SK-N-MC (cell line): Measurements from ENCODE around the gene KIF18A.

Experiments used
- DNase-seq: peaks from one replicate; pipeline ENCODE4 v3.0.0-alpha.2; 2011; ENCODE audit warnings: low read depth, low spot score
- H3K27ac ChIP-seq: fragments of 200-600 bp; sonication (generic); 2 replicates; pipeline ENCODE4 v1.5.1; 2016; ENCODE audit warnings: mixed run types
- H3K36me3 ChIP-seq: fragments of 200-600 bp; sonication (generic); 2 replicates; pipeline ENCODE4 v1.6.1; 2017; ENCODE audit warnings: antibody characterized with exemption, low read length, mixed read lengths; ENCODE audit not compliant: insufficient read depth
- H3K4me3 ChIP-seq: fragments of 200-600 bp; sonication (generic); 2 replicates; pipeline ENCODE4 v1.5.1; 2016
- H3K9ac ChIP-seq: fragments of 200-600 bp; sonication (generic); 2 replicates; pipeline ENCODE4 v1.8.0; 2017; ENCODE audit warnings: mixed run types, mixed read lengths; ENCODE audit not compliant: insufficient read length
- H3K9me3 ChIP-seq: fragments of 200-600 bp; sonication (generic); 2 replicates; pipeline ENCODE4 v1.6.1; 2017; ENCODE audit warnings: low read depth, mild to moderate bottlenecking, antibody characterized with exemption, low read length, moderate library complexity, mixed read lengths
- EZH2 ChIP-seq: fragments of 200-600 bp; sonication (generic); IDR thresholded peaks from one replicate; pipeline ENCODE4 v1.6.1; 2017; ENCODE audit warnings: antibody characterized with exemption
- FOXP2 ChIP-seq: optimal IDR thresholded peaks from 2 replicates; pipeline ENCODE3; 2011; ENCODE audit warnings: mild to moderate bottlenecking, moderate library complexity; ENCODE audit not compliant: insufficient read depth; ENCODE audit errors: extremely low read length, control extremely low read depth
- POLR2AphosphoS5 ChIP-seq: IDR thresholded peaks from 2 replicates; pipeline ENCODE4 v1.6.1; 2012; ENCODE audit warnings: mild to moderate bottlenecking, low read depth, low read length, borderline replicate concordance

KIF18A gene

DNA sequence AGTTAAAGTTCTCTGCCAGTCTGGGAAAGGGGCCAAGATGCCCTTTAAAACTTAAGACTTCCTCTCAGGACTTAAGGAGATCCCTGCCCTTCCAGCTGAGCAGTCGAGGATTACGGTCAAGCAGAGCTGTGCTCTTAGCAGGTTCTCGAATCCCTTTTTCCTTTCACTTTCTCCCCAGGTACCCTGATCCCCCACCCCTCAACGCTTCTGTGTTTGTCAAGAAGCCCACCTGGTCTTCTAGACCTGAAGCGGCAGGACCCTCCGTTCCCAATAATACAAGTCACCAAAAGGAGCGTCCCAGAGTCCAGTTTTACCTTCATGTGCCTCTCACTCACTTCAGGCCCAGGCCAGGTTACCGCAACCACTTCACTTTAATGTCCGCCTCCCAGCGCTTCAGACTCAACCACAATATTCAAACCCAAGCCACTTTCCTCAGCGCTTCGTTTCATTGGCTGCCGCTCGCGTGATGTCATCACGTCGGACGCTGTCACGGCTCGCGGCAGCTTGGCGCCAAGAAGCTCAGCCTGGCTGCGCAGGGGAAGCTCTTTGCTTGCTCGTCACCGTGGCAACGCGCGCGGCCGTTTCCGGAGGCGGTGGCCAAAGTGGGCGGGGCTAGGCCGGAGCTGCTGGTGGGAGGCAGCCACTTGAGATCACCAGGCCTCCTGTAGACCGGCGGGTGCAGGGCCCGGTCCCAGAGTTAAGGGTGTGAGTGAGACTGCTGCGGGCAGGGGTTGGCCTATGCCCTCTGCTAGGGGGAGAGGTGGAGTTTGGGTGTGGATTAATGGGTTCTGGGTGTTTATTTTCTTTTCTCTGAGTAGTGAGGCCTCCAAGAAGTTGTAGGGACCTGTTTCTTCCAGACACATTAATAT, at the start of gene KIF18A, which contains the start of gene METTL15:
Gene KIF18A (minus strand): TSS at position 407 of the 869 bp plus-strand sequence. CDS start 10,209 bp downstream, outside the sequence.
Gene METTL15 (plus strand): TSS at position 639 of the 869 bp plus-strand sequence. CDS start 4,947 bp downstream, outside the sequence.
- Histone ChIP-seq H3K27ac (peak within 1 kb of the TSS; percentile 86), H3K36me3 (no peaks in the 10 kb centered on the region; the same call in 1 of the 2 replicates), H3K9me3 (no peaks in the 10 kb centered on the region; the same call in 1 of the 2 replicates), H3K4me3 (peak within 1 kb of the TSS; percentile 99), H3K9ac (peak within 1 kb of the TSS; percentile 97)
- peak; percentile 68 for DNase-seq
- TF ChIP-seq EZH2: no peak
- peak; percentile 81; the same call in 1 of the 2 replicates for TF ChIP-seq POLR2AphosphoS5
- peak; percentile 40 for TF ChIP-seq FOXP2

GRCh38 chr11:28153586-28153985, 45.6 kb upstream of the KIF18A start:
- no peak for DNase-seq
- Histone ChIP-seq H3K36me3 (peaks cover 17% of the 10 kb centered on the region), H3K9ac (no peak overlapping the region), H3K4me3 (no peak overlapping the region), H3K27ac (no peak overlapping the region), H3K9me3 (no peaks in the 10 kb centered on the region)
- TF ChIP-seq FOXP2 (no peak), EZH2 (no peak), POLR2AphosphoS5 (no peak)

GRCh38 chr11:28152743-28153142, 44.8 kb upstream of the KIF18A start:
- Histone ChIP-seq H3K27ac (no peak overlapping the region), H3K9ac (no peak overlapping the region), H3K4me3 (no peak overlapping the region), H3K9me3 (no peaks in the 10 kb centered on the region), H3K36me3 (peaks cover 9% of the 10 kb centered on the region)
- TF ChIP-seq EZH2: no peak
- no peak for TF ChIP-seq POLR2AphosphoS5
- no peak for TF ChIP-seq FOXP2
- no peak for DNase-seq

- Histone ChIP-seq H3K27ac (no peak overlapping the region), H3K36me3 (no peaks in the 10 kb centered on the region), H3K9me3 (no peaks in the 10 kb centered on the region), H3K9ac (no peak overlapping the region), H3K4me3 (no peak overlapping the region)
- DNase-seq: no peak
- TF ChIP-seq EZH2 (no peak), FOXP2 (no peak), POLR2AphosphoS5 (no peak)
Measured at GRCh38 chr11:28146123-28146751, 38.3 kb upstream of the KIF18A start.

DNA sequence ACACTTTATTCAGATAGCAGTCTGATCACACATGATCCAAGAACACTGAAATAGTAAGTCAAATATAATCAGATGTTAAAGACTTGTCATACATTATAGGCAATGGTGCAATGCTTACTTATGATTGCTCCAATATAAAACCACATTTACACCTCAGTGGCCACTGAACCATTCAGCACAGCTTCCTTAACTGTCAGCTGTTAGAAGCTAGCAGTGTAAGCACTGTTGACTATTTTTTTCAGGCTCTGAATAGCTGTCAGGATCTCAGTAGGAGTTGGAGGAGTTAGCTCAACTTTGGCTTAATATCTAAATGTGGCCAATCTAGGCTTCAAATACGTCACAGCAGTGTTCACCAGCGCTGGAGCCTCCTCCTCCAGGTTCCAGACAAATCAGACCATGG, 36.9 kb upstream of the KIF18A start:
- no peak for TF ChIP-seq FOXP2
- TF ChIP-seq EZH2: no peak
- no peak for TF ChIP-seq POLR2AphosphoS5
- Histone ChIP-seq H3K36me3 (no peaks in the 10 kb centered on the region), H3K9me3 (no peaks in the 10 kb centered on the region), H3K9ac (no peak overlapping the region), H3K27ac (no peak overlapping the region), H3K4me3 (no peak overlapping the region)
- no peak for DNase-seq

GRCh38 chr11:28142724-28143123, 34.8 kb upstream of the KIF18A start:
- no peak overlapping the region for H3K9ac ChIP-seq
- peaks cover 10% of the 10 kb centered on the region; the same call in 1 of the 2 replicates for H3K36me3 ChIP-seq
- H3K4me3 ChIP-seq: no peak overlapping the region
- 0 out of 2 replicates have a peak, but pooled peaks cover 2% of the 10 kb centered on the region for H3K9me3 ChIP-seq
- TF ChIP-seq POLR2AphosphoS5 (no peak), FOXP2 (no peak), EZH2 (no peak)
- H3K27ac ChIP-seq: no peak overlapping the region
- DNase-seq: no peak

DNA sequence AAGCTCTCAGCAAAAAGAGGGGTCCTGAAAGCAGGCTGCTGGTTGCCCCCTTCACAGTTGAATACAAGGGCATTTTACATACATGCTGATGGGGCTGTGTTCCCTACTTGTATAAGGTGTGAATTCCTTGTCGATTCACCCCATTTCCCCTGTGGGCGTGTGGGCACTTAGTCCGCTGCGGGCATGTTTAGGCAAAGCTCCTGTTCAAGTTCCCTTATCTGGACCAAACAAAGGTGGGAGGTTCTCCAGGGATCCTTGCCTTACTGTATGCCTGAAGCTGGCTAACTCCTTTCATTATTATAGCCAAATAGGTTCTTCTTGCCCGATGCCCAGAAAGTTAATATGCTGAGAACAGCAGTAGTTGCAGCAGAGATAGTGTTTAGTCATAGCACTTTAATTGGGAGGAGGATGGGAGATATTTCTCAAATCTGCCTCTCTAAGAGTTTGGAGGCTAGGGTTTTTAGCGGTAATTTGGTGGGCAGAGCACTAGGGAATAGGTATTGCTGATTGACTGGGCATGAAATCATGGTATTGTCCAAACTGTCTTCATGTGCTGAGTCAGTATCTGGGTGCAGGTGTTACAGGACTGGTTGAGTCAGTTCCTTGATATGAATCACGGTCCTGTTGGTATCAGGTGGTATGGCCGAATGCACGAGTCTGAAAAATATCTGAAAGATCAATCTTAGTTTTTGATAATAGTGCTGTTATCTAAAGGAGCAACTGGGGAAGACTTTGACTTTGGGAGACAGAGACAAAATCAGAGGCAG, 32.9 kb upstream of the KIF18A start:
- TF ChIP-seq POLR2AphosphoS5 (no peak), FOXP2 (no peak), EZH2 (no peak)
- Histone ChIP-seq H3K36me3 (peaks cover 20% of the 10 kb centered on the region), H3K9ac (no peak overlapping the region), H3K4me3 (no peak overlapping the region), H3K27ac (no peak overlapping the region), H3K9me3 (peaks cover 2% of the 10 kb centered on the region; the same call in 1 of the 2 replicates)
- DNase-seq: no peak
